HAP-1 (cell line): ENCODE results near the gene C12orf56.
"Not testable (repeated sequence)": the region's sequence is repeated elsewhere in the genome, so short reads cannot be mapped to it uniquely, and the experiment has no call there.

Experiments used
- DNase-seq, 2 experiments: peaks; one replicate each; pipeline ENCODE4 v3.0.0-alpha.2; 2016 to 2020; ENCODE audit warnings: low spot score in 2 of 2
- H3K27me3 ChIP-seq: fragments of 250-450 bp; sonication (Bioruptor Pico); 2 replicates; pipeline ENCODE4 v1.5.1; 2020; ENCODE audit warnings: low read depth, mild to moderate bottlenecking, moderate library complexity
- H3K36me3 ChIP-seq: fragments of 250-450 bp; sonication (Bioruptor Pico); replicated peaks from 2 replicates; pipeline ENCODE4 v1.5.1; 2020; ENCODE audit warnings: mild to moderate bottlenecking
- H3K4me1 ChIP-seq: fragments of 250-450 bp; sonication (Bioruptor Pico); 2 replicates; pipeline ENCODE4 v1.5.1; 2020; ENCODE audit warnings: mild to moderate bottlenecking
- H3K4me3 ChIP-seq: fragments of 250-450 bp; sonication (Bioruptor Pico); 2 replicates; pipeline ENCODE4 v1.5.1; 2020; ENCODE audit warnings: mild to moderate bottlenecking, moderate library complexity
- H3K9me3 ChIP-seq: fragments of 250-450 bp; sonication (Bioruptor Pico); 2 replicates; pipeline ENCODE4 v1.5.1; 2020; ENCODE audit warnings: mild to moderate bottlenecking, moderate library complexity
- in situ Hi-C: fragments of 300-500 bp; cut with MboI; formaldehyde crosslinking; loops from 3 replicates; pipeline ENCODE4 v1.14.3; 2020; ENCODE audit warnings: low sequenced_read_pairs, inconsistent platforms, mixed read lengths

C12orf56 gene

GRCh38 chr12:64356209-64356608 is 34.3 kb downstream of the C12orf56 start:
- DNase-seq, H3K27me3 ChIP-seq, in situ Hi-C loops, H3K4me1 ChIP-seq, H3K9me3 ChIP-seq, H3K36me3 ChIP-seq, H3K4me3 ChIP-seq: not testable (repeated sequence)

GRCh38 chr12:64352181-64352580 is 38.4 kb downstream of the C12orf56 start:
- H3K4me3 ChIP-seq: no peak overlapping the region
- no peaks in the 10 kb centered on the region for H3K4me1 ChIP-seq
- peaks cover 3% of the 10 kb centered on the region for H3K9me3 ChIP-seq
- in situ Hi-C loops: no loop called here
- no peaks in the 10 kb centered on the region for H3K36me3 ChIP-seq
- no peaks in the 10 kb centered on the region for H3K27me3 ChIP-seq
- DNase-seq: peak in 1 of 2 experiments; percentile 15

GRCh38 chr12:64351265-64351664 is 39.3 kb downstream of the C12orf56 start:
- in situ Hi-C loops: no loop called here
- no peak overlapping the region for H3K4me3 ChIP-seq
- no peaks in the 10 kb centered on the region for H3K36me3 ChIP-seq
- H3K9me3 ChIP-seq: peaks cover 3% of the 10 kb centered on the region
- H3K27me3 ChIP-seq: no peaks in the 10 kb centered on the region
- no peak for DNase-seq
- H3K4me1 ChIP-seq: no peaks in the 10 kb centered on the region

- Histone ChIP-seq H3K36me3 (no peaks in the 10 kb centered on the region), H3K27me3 (no peaks in the 10 kb centered on the region), H3K4me3 (no peak overlapping the region), H3K9me3 (no peaks in the 10 kb centered on the region), H3K4me1 (no peaks in the 10 kb centered on the region)
- in situ Hi-C loops: no loop called here
- no peak for DNase-seq
Observed at GRCh38 chr12:64347630-64348029, 42.9 kb downstream of the C12orf56 start.

GRCh38 chr12:64344631-64345030 is 45.9 kb downstream of the C12orf56 start:
- H3K4me3 ChIP-seq, in situ Hi-C loops, H3K9me3 ChIP-seq, DNase-seq, H3K4me1 ChIP-seq, H3K27me3 ChIP-seq, H3K36me3 ChIP-seq: not testable (repeated sequence)

- H3K27me3 ChIP-seq, in situ Hi-C loops: not testable (repeated sequence)
Observed at GRCh38 chr12:64340546-64340945, 50.0 kb downstream of the C12orf56 start.

GRCh38 chr12:64335886-64336466 is 54.6 kb downstream of the C12orf56 start:
- no peak overlapping the region for H3K4me3 ChIP-seq
- in situ Hi-C loops: no loop called here
- no peaks in the 10 kb centered on the region for H3K27me3 ChIP-seq
- H3K4me1 ChIP-seq: no peaks in the 10 kb centered on the region
- H3K9me3 ChIP-seq: no peaks in the 10 kb centered on the region
- H3K36me3 ChIP-seq: no peaks in the 10 kb centered on the region
- DNase-seq: no peak

More at GRCh38 chr12:64340546-64340945, 50.0 kb downstream of the C12orf56 start:
- not testable (repeated sequence) for H3K4me3 ChIP-seq, H3K36me3 ChIP-seq, H3K4me1 ChIP-seq, H3K9me3 ChIP-seq, DNase-seq

- no peaks in the 10 kb centered on the region for H3K9me3 ChIP-seq
- no peak overlapping the region for H3K4me3 ChIP-seq
- in situ Hi-C loops: no loop called here
- H3K36me3 ChIP-seq: no peaks in the 10 kb centered on the region
- DNase-seq: no peak
- peaks cover 2% of the 10 kb centered on the region; the same call in 1 of the 2 replicates for H3K27me3 ChIP-seq
- H3K4me1 ChIP-seq: no peaks in the 10 kb centered on the region
Observed at GRCh38 chr12:64332938-64333337, 57.6 kb downstream of the C12orf56 start.

- H3K4me1 ChIP-seq: no peaks in the 10 kb centered on the region
- peaks cover 3% of the 10 kb centered on the region; the same call in 1 of the 2 replicates for H3K27me3 ChIP-seq
- H3K9me3 ChIP-seq: no peaks in the 10 kb centered on the region
- no peak for DNase-seq
- no peaks in the 10 kb centered on the region for H3K36me3 ChIP-seq
- H3K4me3 ChIP-seq: no peak overlapping the region
- in situ Hi-C loops: no loop called here
Observed at GRCh38 chr12:64332296-64332695, 58.3 kb downstream of the C12orf56 start.

- H3K4me3 ChIP-seq, H3K36me3 ChIP-seq, H3K4me1 ChIP-seq, H3K27me3 ChIP-seq, H3K9me3 ChIP-seq, DNase-seq, in situ Hi-C loops: not testable (repeated sequence)
Observed at GRCh38 chr12:64329031-64329710, 61.4 kb downstream of the C12orf56 start.

GRCh38 chr12:64325055-64325454 is 65.5 kb downstream of the C12orf56 start:
- Histone ChIP-seq H3K27me3 (peaks cover 3% of the 10 kb centered on the region; the same call in 1 of the 2 replicates), H3K9me3 (no peaks in the 10 kb centered on the region), H3K36me3 (no peaks in the 10 kb centered on the region), H3K4me3 (no peak overlapping the region), H3K4me1 (no peaks in the 10 kb centered on the region; the same call in 1 of the 2 replicates)
- no peak for DNase-seq
- in situ Hi-C loops: no loop called here

- Histone ChIP-seq H3K27me3 (peaks cover 3% of the 10 kb centered on the region; the same call in 1 of the 2 replicates), H3K4me3 (no peak overlapping the region), H3K36me3 (no peaks in the 10 kb centered on the region), H3K4me1 (peaks cover 4% of the 10 kb centered on the region), H3K9me3 (no peaks in the 10 kb centered on the region)
- in situ Hi-C loops: no loop called here
- no peak for DNase-seq
Observed at GRCh38 chr12:64323476-64324225, 66.9 kb downstream of the C12orf56 start.

GRCh38 chr12:64323006-64323405 is 67.6 kb downstream of the C12orf56 start:
- DNase-seq: no peak
- Histone ChIP-seq H3K9me3 (no peaks in the 10 kb centered on the region), H3K4me1 (peaks cover 4% of the 10 kb centered on the region), H3K27me3 (peaks cover 2% of the 10 kb centered on the region; the same call in 1 of the 2 replicates), H3K4me3 (no peak overlapping the region), H3K36me3 (no peaks in the 10 kb centered on the region)
- in situ Hi-C loops: no loop called here

- no peaks in the 10 kb centered on the region for H3K36me3 ChIP-seq
- in situ Hi-C loops: no loop called here
- peaks cover 4% of the 10 kb centered on the region for H3K4me1 ChIP-seq
- H3K9me3 ChIP-seq: no peaks in the 10 kb centered on the region
- H3K27me3 ChIP-seq: no peaks in the 10 kb centered on the region
- no peak overlapping the region for H3K4me3 ChIP-seq
- no peak for DNase-seq
Observed at GRCh38 chr12:64320611-64321010, 69.9 kb downstream of the C12orf56 start.
